ENCODE measurements around the gene TMSB15C. TPM values are rescaled to one million over a fixed set of nuclear protein-coding genes. Genes with fewer than 3 reads are reported as not detected.
"Not testable (repeated sequence)": the region's sequence is repeated elsewhere in the genome, so short reads cannot be mapped to it uniquely, and the experiment has no call there.

Gene TMSB15C
- total RNA-seq (2014; rRNA removed; shearing (Covaris generic)): 2.2 and 3.5 TPM in 2 replicates

DNA sequence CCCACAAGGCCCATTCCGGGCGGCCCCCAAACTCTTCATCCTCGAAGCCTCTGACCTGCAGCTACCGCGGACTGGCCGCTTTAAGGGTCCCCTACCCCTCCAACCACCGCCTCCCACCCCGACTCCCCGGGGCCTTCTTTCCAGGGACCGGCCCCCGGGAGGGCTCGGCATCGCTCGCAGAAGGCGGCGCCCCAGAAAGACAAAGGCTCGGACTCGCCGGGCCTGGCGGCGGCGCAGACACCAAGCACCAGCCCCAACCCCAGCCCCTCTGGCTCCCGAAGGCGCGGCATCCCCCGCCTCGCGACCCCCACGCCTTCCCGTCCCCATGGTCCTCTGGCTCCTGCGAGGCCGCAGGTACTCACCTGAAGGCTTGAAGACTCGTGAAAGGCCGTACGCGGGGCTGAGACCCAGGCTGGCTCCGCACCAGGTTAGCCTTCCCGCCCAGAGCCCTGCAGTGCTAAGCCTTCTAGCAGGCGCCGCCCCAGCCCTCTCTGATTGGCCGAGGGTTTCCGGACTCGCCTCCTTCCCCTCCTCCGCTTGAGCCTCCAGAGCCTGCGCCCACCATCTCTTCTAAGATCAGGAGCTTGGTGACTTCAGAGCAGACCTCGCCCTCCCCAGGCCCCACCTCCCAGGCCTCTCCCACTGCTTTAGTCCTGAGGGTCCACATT, at the start of gene TMSB15C:
TSS of gene TMSB15C (minus strand) at position 459 of the 668 bp plus-strand sequence.
- DNase-seq (ENCODE audit: low spot score): not testable (repeated sequence)

DNA sequence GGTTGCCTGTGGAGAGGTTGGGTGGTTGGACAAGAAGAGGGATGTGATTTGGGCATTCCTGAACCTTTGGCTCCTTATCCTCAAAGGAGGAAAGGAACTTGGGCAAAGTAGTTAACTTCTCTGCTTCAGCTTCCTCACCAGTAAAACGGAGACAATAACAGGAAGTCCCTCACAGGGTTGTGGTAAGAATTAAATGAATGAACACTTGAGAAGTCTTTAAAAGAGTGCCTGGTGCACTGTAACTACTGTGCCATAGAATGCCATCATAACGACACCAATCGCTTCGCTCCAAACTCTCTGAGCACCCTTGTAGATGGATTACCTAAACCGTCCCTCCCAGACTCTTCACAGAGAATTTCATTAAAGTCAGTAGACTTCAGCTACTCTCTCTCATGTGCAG, 46.8 kb upstream of the TMSB15C start:
- no peak for DNase-seq (ENCODE audit: low spot score)

DNA sequence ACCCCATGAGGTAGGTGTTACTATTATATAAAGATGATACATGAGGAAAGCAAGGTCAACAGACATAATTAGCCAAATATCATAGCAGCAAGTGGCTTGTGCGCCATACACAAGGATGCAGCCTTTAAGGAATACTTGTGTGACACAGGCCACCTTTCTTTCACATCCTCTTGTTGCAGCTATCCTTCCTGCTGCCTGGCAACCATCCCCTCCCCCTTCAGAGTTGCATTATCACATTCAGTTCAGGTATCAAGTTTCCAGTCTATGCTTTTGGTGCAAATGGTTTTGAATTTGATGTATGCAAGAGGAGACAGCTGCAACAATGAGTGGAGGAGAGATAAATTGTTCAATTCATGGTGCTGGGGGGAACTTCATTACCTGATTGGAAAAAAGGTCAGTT, 42.7 kb upstream of the TMSB15C start:
- no peak for DNase-seq (ENCODE audit: low spot score)

GRCh38 chrX:104117759-104118158, 41.7 kb upstream of the TMSB15C start:
- DNase-seq (ENCODE audit: low spot score): no peak

- peak; percentile 68 for DNase-seq (ENCODE audit: low spot score)
Observed at GRCh38 chrX:104113222-104113965, 37.4 kb upstream of the TMSB15C start.

GRCh38 chrX:104112326-104112951, 36.4 kb upstream of the TMSB15C start, which contains the start of gene ZCCHC18:
Gene ZCCHC18, plus strand, starts transcription at chrX:104112523. Its CDS starts 1,589 bp downstream, at chrX:104114112.
- peak; percentile 32 for DNase-seq (ENCODE audit: low spot score)

DNA sequence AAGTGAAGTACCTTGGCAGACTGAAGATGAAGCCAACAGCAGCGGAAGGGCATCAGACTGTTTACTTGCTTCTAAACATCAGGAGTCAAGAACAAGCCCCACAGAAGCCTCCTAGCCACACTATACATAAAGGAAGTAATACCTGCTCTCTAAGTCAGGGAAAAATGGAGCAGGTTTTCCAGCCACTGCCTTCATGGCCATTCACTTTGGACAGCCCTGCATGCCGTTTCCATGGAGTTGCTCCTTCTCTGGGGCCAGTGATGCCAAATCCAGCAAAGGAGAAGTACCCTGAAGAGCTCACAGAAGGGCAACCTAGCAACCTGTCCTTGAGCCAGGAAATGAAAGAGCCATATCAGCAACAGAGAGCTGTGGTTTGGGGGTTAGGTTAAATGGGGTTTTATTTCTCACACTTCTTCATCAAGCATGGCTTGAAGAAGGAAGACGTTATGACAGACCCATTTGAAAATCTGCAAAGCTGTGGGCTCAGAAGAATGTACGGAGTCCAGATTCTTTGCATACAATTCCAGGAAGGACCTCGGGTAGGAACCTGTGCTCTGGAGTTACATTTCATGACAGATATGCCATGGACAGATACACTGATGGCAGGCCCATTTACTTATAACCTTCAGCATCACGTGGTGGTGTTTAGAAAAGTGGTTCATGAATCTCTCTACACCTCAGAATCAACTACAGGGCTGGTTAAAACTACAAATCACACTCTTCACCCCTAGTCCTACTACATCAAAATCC, 34.6 kb upstream of the TMSB15C start:
- not testable (repeated sequence) for DNase-seq (ENCODE audit: low spot score)

DNA sequence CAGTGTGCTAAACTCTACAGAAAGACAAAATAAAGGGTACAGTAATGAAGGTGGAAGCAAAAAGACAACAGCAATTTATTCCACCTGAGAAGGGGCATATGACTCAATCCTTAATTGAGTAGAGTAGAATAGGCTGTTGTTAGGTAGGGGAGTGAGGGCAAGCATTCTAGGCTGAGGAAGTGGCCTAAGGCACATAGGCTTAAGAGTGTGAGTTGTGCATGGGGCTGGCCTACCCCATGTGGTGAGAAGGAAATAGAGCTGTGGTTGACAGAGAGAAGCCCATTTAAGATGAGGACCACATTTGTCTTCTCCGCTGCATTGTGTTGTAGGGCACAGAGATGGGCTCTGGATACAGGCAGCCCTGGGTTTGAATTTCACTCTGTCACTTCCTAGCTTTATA, 32.9 kb upstream of the TMSB15C start:
- DNase-seq (ENCODE audit: low spot score): no peak

DNA sequence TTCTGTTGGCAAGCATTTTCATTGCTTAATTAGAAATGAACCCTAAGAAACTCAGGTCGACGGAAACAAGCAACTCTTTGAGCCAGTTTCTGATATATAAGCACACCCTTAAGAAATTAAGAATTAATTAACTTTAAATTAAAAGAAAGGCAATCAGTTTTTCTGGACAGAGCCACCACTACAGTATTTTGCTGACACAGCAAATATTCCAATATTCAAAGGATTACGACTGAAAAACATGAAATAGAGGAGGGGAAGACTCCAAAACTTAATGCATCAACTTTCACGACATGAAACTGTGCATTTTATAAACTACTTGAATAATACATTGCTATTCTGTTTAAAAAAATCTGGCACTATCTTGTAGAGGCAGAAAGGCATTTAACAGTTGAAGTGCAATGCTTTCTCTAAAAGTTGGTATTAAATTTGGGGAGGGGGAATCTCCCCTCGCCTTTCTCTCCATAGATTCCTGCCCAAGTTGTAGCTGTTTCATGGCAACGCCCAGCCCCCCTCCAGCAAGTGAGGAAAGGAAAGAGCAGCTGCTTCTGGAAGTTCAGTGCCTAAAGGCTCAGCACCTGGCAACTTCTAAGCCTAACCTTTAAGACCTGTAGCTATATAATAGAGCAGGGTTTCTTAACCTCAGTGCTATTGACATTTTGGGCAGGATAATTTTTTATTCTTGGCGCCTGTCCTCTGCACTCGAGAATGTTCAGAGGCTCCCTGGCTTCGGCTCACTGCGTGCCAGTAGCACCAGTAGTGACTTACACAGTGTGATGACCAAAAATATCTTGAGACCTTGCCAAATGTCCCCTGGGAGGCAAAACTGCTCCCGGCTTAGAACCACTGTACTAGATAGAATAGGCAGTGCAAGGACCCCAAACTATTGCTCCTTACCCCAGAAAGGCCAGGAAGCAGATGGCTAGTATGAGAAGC, 29.6 kb upstream of the TMSB15C start:
- no peak for DNase-seq (ENCODE audit: low spot score)

DNA sequence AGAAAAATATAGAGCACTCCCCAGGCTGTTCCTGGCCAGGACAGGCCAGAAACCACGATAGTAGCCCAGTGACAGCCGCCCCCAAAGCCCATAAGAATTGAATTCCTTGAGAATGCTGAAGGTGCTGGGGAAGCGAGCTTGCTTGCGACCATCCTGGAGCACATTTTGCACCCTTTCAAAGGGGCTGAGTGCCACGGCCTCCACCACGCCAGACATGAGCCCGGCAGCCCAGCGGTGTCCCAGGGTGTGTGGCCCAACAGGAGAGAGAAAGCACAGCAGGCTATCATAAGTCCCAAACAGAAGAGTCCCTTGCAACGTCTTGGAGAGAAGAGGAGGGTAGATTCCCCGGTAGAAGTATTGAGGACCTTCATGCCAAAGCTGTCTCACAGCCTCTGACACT, 28.6 kb upstream of the TMSB15C start:
- DNase-seq (ENCODE audit: low spot score): no peak

DNA sequence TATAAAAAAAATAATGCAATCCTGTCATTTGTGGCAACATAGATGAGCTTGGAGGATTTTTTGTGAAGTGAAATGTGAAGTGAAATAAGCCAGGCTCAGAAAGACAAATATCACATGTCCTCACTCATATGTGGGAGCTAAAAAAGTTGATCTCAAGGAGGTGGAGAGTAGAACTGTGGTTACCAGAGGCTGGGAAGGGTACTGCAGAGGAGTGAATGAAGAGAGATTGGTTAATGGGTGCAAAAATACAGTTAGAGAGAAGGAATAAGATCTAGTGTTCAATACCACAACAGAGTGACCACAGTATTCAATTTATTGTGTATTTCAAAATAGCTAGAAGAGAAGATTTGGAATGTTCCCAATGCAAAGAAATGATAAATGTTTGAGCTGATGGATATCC, 22.9 kb upstream of the TMSB15C start:
- no peak for DNase-seq (ENCODE audit: low spot score)

GRCh38 chrX:104098151-104098808, 22.2 kb upstream of the TMSB15C start:
- peak; percentile 58 for DNase-seq (ENCODE audit: low spot score)

DNA sequence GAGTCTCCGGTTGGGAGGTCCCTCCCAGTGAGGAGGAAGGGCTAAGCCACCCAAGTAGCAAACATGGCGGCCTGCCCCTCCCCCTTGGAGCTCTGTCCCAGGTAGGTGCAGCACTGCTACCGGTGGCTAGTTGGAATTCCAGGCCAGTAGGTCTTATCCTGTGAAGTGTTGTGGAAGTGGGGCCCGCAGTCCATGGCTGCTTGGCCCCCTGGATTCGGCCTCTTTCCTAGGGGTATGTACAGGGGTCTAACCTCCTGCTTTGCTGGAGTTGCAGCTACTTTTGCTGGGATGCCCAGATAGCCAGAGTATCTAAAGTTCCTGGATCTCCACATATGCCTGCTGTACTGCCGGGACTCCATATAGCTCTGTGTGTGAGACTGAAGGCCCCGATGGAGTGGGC, 9.9 kb upstream of the TMSB15C start:
- DNase-seq (ENCODE audit: low spot score): no peak

GRCh38 chrX:104085477-104085876, 9.4 kb upstream of the TMSB15C start:
- no peak for DNase-seq (ENCODE audit: low spot score)

GRCh38 chrX:104084534-104085277, 8.7 kb upstream of the TMSB15C start:
- DNase-seq (ENCODE audit: low spot score): no peak

DNA sequence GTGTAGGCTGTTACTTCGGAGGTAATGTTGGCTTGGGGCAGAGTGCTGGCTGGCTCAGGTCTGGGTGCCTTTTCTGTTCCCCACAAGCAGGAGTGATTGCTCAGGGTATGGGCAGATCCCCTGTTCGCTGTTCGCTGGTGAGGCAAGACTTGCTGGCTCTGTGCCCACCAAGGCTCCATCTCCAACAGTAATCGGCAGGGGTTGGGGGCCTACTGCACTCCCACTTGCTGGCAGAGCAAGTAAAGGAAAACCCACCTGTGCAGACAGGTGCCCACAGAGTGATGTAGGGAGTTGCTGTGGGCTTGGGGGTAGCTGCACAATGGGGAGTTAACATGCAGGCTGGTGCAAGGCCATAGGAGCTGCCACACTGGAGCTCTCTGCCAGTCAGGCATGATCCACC, 8.0 kb upstream of the TMSB15C start:
- no peak for DNase-seq (ENCODE audit: low spot score)

DNA sequence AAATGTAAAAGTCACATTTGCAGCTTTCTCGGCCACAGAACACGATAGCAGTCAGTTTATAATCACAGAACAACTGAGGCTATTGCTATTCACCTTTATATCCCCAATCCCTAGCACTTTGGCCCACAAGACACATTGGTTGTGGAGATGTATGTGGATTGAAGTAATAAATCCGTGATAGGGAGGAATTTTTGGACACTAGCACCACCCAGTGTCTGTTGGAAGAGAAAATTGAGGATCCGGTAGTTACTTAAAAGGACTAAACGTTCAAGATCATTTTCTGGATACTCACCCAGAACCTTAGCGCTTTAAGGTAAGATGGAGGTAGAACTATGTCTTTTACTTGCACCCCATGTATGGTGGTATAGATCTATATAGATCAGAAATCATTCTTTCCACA, 1.8 kb upstream of the TMSB15C start:
- not testable (repeated sequence) for DNase-seq (ENCODE audit: low spot score)

- not testable (repeated sequence) for DNase-seq (ENCODE audit: low spot score)
Observed at GRCh38 chrX:104062636-104063035, 13.4 kb downstream of the TMSB15C start.

- not testable (repeated sequence) for DNase-seq (ENCODE audit: low spot score)
Observed at GRCh38 chrX:104054956-104055355, 21.1 kb downstream of the TMSB15C start.

- no peak for DNase-seq (ENCODE audit: low spot score)
Observed at GRCh38 chrX:104047171-104047570, 28.9 kb downstream of the TMSB15C start.

All from H4 (cell line).